ENCODE measurements around the gene PTPRA.

DNA sequence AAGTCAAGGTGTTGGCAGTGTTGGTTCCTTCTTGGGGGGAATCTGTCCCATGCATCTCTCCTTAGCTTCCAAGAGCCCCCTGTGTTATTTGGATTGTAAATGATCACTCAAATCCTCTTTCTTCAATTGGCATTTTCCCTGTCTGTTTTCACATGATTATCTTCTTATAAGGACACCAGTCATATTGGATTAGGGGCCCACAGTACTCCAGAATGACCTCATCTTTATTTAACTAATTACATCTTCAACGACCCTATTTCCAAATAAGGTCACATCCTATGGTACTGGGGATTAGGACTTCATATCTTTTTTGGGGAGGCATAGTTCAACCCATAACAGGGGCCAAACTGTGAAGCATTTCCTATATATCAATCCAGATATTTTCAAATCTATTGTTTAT, 57.3 kb downstream of the PTPRA start:
- TF ChIP-seq, protein P1, sequence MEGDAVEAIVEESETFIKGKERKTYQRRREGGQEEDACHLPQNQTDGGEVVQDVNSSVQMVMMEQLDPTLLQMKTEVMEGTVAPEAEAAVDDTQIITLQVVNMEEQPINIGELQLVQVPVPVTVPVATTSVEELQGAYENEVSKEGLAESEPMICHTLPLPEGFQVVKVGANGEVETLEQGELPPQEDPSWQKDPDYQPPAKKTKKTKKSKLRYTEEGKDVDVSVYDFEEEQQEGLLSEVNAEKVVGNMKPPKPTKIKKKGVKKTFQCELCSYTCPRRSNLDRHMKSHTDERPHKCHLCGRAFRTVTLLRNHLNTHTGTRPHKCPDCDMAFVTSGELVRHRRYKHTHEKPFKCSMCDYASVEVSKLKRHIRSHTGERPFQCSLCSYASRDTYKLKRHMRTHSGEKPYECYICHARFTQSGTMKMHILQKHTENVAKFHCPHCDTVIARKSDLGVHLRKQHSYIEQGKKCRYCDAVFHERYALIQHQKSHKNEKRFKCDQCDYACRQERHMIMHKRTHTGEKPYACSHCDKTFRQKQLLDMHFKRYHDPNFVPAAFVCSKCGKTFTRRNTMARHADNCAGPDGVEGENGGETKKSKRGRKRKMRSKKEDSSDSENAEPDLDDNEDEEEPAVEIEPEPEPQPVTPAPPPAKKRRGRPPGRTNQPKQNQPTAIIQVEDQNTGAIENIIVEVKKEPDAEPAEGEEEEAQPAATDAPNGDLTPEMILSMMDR (IDR thresholded peaks at IDR 0.05), result no peak
- TF ChIP-seq POLR2A (IDR thresholded peaks at IDR 0.05), result no peak
